ENCODE data around the gene ZNF777.

- TF ChIP-seq, protein P1, sequence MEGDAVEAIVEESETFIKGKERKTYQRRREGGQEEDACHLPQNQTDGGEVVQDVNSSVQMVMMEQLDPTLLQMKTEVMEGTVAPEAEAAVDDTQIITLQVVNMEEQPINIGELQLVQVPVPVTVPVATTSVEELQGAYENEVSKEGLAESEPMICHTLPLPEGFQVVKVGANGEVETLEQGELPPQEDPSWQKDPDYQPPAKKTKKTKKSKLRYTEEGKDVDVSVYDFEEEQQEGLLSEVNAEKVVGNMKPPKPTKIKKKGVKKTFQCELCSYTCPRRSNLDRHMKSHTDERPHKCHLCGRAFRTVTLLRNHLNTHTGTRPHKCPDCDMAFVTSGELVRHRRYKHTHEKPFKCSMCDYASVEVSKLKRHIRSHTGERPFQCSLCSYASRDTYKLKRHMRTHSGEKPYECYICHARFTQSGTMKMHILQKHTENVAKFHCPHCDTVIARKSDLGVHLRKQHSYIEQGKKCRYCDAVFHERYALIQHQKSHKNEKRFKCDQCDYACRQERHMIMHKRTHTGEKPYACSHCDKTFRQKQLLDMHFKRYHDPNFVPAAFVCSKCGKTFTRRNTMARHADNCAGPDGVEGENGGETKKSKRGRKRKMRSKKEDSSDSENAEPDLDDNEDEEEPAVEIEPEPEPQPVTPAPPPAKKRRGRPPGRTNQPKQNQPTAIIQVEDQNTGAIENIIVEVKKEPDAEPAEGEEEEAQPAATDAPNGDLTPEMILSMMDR (conservative IDR thresholded peaks at IDR 0.05; ENCODE audit: low read length) = no peak
- TF ChIP-seq EZH2phosphoT487 (IDR thresholded peaks at IDR 0.05; ENCODE audit: borderline replicate concordance) = no peak
Observed at GRCh38 chr7:149436358-149436757, 24.5 kb downstream of the ZNF777 start.
